ENCODE results near the gene GTPBP10. TPM values are rescaled to one million over a fixed set of nuclear protein-coding genes. Genes with fewer than 3 reads are reported as not detected.

Gene GTPBP10
- total and polyA plus RNA-seq, 2 donors = 8.2 to 32.9 TPM

DNA sequence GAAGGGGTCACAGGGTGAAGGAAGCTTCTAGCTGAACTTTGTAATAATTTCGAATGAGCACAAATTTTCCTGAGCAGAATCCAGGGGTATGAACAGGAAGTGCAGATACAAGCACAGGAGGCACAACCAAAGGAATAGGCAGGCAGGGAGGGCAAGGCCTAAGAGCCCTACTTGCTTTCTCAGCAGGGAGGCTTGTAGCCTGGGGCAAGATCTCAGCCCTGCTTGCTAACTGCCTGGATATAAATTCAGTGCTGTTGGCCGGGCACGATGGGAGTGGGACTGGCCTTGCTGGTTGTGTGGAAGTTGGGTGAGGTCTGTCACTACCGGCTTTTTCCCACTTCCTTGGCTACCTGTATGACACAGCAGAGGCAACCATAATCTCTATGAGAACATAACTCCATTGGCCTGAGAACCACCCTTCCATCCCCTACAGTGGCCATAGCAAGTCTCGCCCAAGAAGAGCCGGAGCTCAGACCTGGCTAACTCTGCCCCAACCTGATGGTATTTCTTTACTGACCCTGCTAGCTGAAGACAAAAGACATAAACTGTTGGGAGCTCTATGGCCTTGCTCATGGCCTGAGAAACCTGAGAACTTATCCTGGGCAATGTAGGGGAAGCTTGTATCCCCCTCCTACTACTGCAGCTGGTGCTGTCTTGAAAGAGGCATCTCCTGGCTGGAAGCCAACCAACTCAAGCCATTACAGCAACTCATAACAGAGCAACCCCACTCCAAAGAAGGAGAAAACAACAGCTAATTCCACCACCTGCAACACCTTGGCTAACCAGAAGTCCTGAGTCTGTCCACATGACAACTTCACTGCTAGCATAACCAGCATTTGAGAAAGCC lies 84.3 kb downstream of the GTPBP10 start:
- WGBS = 89% methylated on average over 6 of the region's 6 CpGs
- no peak for DNase-seq (ENCODE audit: extremely low spot score)
- H3K4me1 ChIP-seq (ENCODE audit: insufficient read depth) = no peaks in the 10 kb centered on the region
- H3K27ac ChIP-seq (ENCODE audit: low read depth) = no peak overlapping the region
- H3K4me3 ChIP-seq (ENCODE audit: low read depth, low read length) = no peak overlapping the region
- H3K36me3 ChIP-seq (ENCODE audit: insufficient read depth) = no peaks in the 10 kb centered on the region

DNA sequence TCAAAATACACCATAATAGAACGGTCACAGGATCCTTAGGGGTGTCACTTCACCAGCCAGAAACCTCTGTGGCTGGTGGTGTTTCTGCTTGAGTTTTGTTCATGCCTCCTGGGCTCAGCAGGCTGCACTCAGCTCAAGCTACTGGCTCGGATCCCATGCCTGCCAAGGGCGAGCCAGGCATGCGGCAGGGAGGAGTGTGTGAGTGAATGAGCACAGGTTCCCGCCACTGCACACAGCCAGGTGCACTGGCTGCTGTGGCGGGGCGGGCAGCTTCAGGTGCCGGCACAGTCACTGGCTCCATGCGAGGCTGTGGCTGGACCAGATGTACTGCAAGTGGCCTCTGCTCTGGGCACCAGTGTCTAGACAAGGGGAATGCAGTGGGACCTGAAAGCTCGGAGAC lies 86.2 kb downstream of the GTPBP10 start:
- no peak for DNase-seq (ENCODE audit: extremely low spot score)
- WGBS = 70% methylated on average over 10 of the region's 10 CpGs
- Histone ChIP-seq H3K27ac (ENCODE audit: low read depth) (no peak overlapping the region), H3K4me1 (ENCODE audit: insufficient read depth) (no peaks in the 10 kb centered on the region), H3K4me3 (ENCODE audit: low read depth, low read length) (no peak overlapping the region), H3K36me3 (ENCODE audit: insufficient read depth) (no peaks in the 10 kb centered on the region)

DNA sequence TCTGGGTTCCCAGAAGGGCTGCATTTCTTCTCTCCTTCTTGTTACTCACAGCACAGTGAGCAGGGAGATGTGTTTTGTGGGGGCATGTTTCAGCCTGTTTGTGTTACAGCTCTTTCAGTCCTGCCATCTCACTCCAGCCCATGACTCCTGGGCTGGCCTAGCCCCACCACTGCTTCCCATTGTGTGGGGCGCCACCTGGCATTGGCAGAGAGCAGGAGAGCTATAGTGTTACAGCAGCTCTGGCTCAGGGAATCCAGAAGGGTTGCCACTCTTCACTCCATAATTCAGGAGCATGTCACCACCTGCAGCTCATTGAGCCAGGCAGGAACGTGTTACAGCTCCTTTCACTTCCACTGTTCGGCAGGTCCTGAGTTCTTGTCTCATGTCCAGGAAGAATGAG lies 86.7 kb downstream of the GTPBP10 start:
- H3K27ac ChIP-seq (ENCODE audit: low read depth) = no peak overlapping the region
- no peak for DNase-seq (ENCODE audit: extremely low spot score)
- H3K36me3 ChIP-seq (ENCODE audit: insufficient read depth) = no peaks in the 10 kb centered on the region
- H3K4me1 ChIP-seq (ENCODE audit: insufficient read depth) = no peaks in the 10 kb centered on the region
- whole genome bisulfite sequencing = 77% methylated on average over 3 of the region's 3 CpGs
- H3K4me3 ChIP-seq (ENCODE audit: low read depth, low read length) = no peak overlapping the region

Other genes starting within 250 kb of the GTPBP10 start
- gene STEAP1, start 192.2 kb upstream of the GTPBP10 start, total RNA-seq = 5.8 TPM
- 8.1 TPM for gene STEAP1, start 192.2 kb upstream of the GTPBP10 start, polyA plus RNA-seq
- gene STEAP2, start 135.0 kb upstream of the GTPBP10 start, total RNA-seq = 31.4 TPM
- gene STEAP2, start 135.0 kb upstream of the GTPBP10 start, polyA plus RNA-seq = 8.7 TPM
- gene CFAP69, start 101.5 kb upstream of the GTPBP10 start, total RNA-seq = 19.1 TPM
- 2.4 TPM for gene CFAP69, start 101.5 kb upstream of the GTPBP10 start, polyA plus RNA-seq
- gene FAM237B, start 25.4 kb upstream of the GTPBP10 start, total RNA-seq = not detected
- not detected for gene FAM237B, start 25.4 kb upstream of the GTPBP10 start, polyA plus RNA-seq
- 39.8 TPM for gene CLDN12, start 56.7 kb downstream of the GTPBP10 start, total RNA-seq
- 20.2 TPM for gene CLDN12, start 56.7 kb downstream of the GTPBP10 start, polyA plus RNA-seq
- gene PTTG1IP2, start 122.9 kb downstream of the GTPBP10 start, total RNA-seq = not detected
- not detected for gene PTTG1IP2, start 122.9 kb downstream of the GTPBP10 start, polyA plus RNA-seq
- gene CDK14, start 249.6 kb downstream of the GTPBP10 start, total RNA-seq = 78.5 TPM
- gene CDK14, start 249.6 kb downstream of the GTPBP10 start, polyA plus RNA-seq = 8.8 TPM

Measured in urinary bladder (tissue), 4 donors.